T follicular helper cell (primary cell): ENCODE results near the gene KRTAP11-1.
A peak's percentile ranks its signal among the peaks of the same experiment; 100 is the strongest.

Source experiments
- DNase-seq: peaks from one replicate; pipeline ENCODE4 v3.0.0-alpha.2; 2020; ENCODE audit warnings: low read depth
- total RNA-seq, 2 experiments: gene quantifications; one replicate each; lab custom pipeline; 2026; lab: John Stamatoyannopoulos, UW

KRTAP11-1 gene, protein sequence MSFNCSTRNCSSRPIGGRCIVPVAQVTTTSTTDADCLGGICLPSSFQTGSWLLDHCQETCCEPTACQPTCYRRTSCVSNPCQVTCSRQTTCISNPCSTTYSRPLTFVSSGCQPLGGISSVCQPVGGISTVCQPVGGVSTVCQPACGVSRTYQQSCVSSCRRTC
- 0 reads per million in 2 experiments for total RNA-seq

DNA sequence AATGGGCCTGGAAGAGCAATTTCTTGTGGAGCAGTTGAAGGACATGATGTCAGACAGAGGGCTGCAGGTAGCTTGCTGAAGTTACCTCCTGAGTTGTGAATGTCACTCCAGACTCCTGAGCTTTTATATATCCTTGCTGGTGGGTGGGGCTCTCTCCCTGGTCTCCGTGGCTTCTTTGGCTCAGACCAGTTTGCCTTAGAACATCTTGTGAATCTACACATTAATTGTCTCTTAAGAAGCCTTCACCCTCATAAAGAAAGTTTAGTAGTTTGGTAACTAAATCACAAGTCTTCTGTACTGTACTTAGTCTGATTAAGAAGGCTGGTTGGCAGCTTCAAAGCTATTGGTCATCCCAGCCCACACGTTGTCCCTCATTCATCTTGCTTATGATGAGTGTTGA is at the start of gene KRTAP11-1:
TSS of gene KRTAP11-1 (minus strand) at position 101 of the 400 bp plus-strand sequence. CDS start at position 45, 56 bp downstream.
- DNase-seq, result no peak

DNA sequence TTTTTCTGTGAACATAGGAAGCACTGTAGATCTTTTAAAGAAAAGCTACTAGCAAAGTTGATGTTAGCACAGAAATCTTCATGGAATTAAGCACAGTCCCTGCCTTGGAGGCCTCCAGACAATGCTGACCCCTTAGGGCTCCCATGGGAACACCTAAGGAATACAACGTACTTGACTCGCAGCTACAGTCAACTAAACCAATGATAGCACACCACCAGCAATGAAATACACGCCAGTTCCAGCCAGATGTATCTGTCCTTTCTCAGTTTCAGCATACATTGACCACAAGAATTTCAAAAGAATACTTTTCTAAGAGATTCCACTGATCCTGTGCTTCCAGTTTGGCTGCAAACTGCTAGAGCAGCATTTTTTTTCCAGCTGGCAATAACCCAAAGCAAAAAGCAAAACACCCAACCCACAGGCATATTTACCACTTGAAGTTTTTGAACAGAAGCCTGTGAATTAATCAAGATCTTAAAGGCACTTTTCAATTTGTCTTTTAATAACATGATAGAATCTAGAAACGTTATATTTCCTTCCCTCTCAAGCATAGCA is 42.8 kb upstream of the KRTAP11-1 start:
- no peak for DNase-seq

DNA sequence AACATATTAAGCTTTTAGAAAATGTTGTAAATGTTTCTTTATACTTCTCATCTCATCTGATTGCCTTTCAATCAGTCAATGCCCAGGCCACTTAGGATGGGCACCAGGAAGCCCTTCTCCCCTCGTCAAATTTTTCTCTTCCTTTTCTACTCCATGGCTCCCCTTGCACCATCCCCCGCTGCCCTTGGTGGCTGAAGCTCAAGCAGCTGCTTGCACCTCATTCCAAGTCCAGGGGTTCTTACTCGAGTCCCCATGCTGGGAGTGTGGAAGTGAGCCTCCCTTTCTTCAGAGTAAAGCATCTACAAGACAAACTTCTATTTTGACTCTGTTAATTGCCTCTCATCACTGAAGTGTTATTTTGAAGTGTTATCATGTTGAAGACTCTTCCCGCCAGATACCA is 39.7 kb upstream of the KRTAP11-1 start:
- DNase-seq, result no peak

DNA sequence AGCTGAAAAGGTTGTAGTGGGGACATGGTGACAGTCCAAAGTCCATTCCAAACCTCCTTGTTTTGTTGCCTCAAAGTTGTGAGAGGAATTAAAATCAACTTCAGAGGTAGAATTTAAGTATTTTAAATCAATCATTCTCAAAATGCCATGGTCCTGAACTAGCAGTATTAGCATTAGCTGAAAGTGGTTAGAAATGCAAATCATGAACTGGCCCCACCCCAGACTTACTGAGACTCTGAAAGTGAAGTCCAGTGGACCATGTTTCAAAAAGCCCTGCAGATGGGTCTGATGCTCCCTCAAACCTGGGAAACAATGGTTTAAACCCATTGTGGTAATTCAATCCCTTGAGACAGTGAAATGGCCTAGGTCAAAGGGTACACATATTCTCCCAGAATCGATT is 36.2 kb upstream of the KRTAP11-1 start:
- no peak for DNase-seq

DNA sequence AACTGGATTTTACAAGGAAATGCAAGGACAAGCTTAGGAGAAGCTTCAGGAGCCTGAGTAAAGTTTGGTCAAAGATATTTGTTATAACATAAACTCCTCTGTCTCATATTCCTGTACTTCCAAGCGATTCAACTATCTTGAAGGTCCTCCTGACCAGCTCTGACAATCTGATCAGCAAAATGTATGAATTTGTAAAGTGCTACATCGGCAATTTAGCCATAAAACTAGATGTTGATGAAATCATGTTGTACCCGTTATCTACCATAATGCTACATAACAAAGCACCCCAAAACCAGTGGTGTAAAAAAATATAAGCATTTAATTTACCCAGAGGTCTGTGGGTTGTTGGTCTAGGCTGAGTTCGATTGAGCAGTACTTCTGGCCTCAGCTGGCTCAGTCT is 19.5 kb upstream of the KRTAP11-1 start:
- no peak for DNase-seq

DNA sequence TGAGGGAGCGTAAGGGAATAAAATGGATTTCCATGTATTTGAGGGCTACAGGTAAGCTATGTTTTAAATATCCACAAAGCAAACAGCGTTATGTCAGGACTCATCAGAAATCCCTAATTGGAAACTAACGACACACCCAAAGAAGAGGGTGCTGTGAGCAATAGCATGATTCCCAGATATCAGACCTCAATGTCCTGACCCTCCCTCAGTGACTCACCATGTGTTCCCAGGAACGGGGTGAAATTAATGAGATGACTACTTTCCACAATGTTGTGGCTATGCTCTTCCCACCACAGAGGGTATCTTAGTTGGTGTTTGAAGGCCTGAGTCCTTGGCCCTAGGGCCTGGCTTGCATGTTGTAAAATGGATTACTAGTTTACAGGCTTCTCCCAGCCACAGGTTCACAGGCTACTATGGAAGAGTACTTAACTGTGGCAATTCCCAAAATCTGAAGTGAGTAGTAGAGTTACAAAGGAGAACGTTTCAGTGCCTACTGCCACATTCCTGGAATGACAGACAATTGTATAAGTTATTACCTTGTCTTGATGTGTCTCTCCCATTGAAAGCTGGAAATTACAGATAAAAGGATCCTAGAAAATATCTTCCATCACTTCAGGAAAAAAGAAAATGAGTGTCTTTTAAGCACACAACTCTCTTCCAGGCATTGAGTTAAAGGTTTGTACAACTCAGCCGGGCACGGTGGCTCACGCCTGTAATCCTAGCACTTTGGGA is 1.7 kb upstream of the KRTAP11-1 start:
- DNase-seq, result no peak

DNA sequence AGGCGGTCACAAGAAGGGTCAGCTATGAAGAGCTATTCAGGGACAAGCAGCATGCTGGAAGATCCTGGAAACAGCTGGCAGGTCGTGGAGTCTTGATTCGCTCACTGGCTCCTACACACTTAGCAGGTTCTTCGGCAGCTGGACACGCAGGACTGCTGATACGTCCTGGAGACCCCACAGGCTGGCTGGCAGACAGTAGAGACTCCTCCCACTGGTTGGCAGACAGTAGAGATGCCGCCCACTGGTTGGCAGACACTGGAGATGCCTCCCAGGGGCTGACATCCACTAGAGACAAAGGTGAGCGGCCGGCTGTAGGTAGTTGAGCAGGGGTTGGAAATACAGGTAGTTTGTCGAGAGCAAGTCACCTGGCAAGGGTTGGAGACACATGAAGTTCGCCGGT is 466 bp downstream of the KRTAP11-1 start:
- no peak for DNase-seq

DNA sequence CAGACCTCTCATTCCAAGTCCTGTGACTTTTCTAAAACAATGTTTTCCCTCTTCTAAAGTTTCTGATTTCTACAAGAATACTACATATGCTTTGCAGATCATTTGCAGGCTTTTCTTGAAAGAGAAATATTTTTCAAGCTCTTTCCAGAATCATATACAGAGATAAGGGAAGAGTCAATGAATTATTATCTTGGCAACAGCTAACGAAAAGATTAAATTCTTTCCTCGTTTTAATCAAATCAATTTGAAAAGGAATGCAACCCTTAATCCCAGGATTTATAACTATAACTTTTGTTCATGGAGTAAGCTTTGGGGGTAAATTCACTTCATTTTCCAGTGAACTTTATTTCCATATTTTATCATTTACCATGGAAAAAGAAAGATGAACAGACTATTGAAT is 6.9 kb downstream of the KRTAP11-1 start:
- DNase-seq, result no peak

DNA sequence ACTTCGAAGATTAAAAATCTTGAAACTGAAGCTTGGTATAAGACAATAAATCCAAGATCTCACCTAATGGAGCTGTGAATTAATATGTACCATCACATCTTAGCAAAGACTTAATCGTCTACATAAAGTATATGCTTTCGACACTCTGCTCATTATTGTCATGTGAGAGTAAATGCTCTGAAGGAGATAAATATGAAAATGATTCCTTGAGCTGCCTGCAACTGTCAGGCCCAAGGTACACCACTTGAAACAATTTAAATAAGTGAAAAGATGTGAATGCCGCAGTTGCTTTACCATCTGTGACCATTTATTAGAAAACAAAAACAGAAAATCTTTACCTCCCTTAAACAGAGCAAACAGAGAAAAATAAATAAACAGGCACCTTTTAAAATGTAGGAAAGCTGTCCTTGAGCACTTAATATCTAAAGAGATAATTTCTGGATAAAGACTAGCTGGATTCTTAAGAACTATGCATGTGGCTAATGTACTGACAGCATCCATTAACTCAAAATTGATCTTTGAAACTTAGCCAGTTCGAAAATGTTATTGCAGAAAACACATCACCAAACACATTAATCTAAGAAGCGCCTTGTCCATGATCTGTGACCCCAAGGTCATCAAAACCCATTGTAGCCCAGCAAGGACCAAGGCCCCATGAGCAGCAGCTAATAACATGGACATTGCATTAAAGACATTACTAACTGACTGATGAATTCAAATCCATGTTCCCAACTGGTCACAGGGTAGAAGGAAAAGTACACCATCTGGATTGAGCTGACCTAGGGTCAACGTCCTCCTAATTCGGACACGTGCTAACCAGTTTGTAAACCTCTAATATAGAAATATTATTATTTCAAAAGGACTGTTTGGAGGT is 33.5 kb downstream of the KRTAP11-1 start:
- no peak for DNase-seq

DNA sequence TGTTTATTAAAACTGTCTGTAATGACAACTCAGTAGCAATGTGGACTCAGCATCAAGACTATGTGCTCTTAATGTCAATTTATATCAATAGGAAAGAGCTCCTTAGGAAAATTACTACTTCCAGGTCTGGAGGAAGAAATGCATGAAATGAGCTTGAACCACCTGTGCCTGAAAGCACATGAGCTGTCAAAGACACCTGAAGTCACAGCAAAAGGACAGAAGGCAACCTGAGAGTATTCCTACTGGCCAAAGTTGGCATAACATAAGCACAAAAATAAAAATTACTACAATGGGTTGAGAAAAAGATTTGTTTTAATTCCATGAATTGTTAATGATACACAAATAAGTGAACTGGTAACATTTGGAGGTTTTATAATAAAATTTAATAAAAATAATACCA is 38.4 kb downstream of the KRTAP11-1 start:
- no peak for DNase-seq

DNA sequence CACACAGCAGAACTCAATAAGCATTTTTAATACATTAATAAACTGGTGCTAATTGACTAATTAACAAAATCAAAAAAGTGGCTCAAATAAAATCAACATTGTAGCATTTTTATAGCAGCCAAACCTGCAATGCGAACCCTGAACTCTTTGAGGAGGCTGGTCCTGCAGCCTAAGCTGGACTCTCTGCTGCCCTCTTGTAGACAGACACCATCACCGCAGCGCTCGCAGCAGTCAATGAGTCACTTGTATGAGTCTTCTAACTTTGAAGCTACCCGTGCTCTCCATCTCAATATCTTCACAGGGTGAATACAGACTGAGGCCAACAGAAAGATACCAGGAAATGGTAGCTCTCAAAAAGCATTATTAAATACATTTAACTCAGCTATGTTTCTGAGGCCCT is 42.1 kb downstream of the KRTAP11-1 start:
- DNase-seq, result no peak

DNA sequence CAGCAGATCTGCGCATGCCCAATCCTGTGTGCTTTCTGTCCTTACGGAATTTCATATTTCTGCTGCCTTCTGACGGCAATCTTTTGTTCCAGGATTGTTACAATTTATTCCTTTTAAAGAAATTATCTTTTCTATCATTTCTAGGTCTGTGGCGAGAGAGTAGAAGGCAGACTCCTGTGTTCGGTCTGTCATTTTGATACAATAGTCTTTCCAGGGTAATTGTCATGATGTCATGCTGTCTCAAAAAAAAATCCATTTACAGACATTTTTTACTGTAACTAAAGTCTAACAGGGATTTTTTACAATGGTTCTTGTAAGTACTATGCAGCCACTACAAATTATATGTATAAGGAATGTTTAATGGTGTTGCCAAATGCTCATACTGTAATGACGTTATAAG is 42.8 kb downstream of the KRTAP11-1 start:
- DNase-seq, result no peak

DNA sequence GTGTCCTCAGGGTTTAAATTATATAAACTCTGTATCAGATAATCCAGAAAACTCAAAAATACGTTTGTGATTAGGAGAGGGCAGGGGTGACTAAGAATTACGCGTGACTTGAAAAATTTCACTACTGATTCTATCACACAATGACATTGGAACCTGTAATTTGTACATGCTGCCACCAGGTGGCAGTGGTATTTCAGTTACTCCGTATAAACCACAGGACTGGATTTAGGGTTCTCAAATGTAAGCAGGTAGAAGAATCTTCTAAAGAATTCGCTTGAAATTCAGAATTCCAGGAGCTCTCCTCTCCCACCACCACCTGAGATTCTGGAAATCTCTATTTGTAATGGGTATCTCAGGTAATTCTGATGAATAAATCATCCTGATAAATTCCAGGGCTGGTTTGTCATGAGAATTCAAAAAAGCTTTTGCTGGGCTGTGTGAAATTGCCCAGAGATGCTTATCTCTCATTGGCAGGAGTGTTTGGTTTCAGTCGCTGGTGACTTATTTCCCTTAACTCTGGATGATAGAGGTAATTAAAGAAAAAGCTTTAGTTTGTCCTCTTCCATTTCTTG is 50.1 kb downstream of the KRTAP11-1 start:
- peak; percentile 11 for DNase-seq
